Omental fat pad (tissue), 4 donors: Measurements from ENCODE around the gene CD300LB. TPM values are rescaled to one million over a fixed set of nuclear protein-coding genes. Genes with fewer than 3 reads are reported as not detected.

Experiments
- ATAC-seq: fragments of 150-250 bp; one replicate; pipeline ENCODE4 v1.9.1; 2016; ENCODE audit warnings: mild to moderate bottlenecking, moderate library complexity; ENCODE audit not compliant: low FRiP score
- DNase-seq: peaks from one replicate; pipeline ENCODE4 v3.0.0-alpha.2; 2019; ENCODE audit warnings: low spot score
- total RNA-seq, 4 donors: library from RNA; depleted of rRNA; stranded (reverse); fragments of >200 nt; gene quantifications; one replicate each; pipeline ENCODE4 v1.1.0, GENCODE V29; 2016
- TF ChIP-seq, protein P1 (sequence below), 3 donors: fragments of 450-650 bp; IDR thresholded peaks; one replicate each; pipeline ENCODE4 v1.5.1; 2016 to 2017; ENCODE audit warnings: antibody characterized with exemption in 3 of 3, mild to moderate bottlenecking in 3 of 3, moderate library complexity in 2 of 3

CD300LB gene
- total RNA-seq, 4 donors from 2014 or later = 0.63 to 14.1 (median 0.86) TPM

DNA sequence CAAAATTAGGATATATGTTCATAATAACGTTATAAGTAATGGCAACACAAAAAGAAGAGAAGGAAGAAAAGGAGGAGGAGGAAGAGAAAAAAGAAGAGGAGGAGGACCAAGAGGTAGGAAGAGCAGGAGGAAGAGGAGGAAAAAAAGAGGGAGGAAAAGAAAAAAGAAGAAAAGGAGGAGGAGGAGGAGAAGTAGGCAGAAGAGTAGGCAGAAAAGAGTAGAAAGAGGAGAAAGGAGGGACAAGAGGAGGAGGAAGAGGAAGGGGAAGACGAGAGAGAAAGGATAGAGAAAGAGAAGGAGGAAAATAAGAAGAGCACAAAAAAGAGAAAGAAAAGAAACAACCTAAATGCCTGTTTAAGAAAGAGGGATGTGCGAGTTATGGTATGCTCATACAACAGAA lies 5.6 kb upstream of the CD300LB start:
- ATAC-seq (no peak), DNase-seq (no peak)
- TF ChIP-seq, protein P1, sequence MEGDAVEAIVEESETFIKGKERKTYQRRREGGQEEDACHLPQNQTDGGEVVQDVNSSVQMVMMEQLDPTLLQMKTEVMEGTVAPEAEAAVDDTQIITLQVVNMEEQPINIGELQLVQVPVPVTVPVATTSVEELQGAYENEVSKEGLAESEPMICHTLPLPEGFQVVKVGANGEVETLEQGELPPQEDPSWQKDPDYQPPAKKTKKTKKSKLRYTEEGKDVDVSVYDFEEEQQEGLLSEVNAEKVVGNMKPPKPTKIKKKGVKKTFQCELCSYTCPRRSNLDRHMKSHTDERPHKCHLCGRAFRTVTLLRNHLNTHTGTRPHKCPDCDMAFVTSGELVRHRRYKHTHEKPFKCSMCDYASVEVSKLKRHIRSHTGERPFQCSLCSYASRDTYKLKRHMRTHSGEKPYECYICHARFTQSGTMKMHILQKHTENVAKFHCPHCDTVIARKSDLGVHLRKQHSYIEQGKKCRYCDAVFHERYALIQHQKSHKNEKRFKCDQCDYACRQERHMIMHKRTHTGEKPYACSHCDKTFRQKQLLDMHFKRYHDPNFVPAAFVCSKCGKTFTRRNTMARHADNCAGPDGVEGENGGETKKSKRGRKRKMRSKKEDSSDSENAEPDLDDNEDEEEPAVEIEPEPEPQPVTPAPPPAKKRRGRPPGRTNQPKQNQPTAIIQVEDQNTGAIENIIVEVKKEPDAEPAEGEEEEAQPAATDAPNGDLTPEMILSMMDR (IDR thresholded peaks at IDR 0.05) = no peak

DNA sequence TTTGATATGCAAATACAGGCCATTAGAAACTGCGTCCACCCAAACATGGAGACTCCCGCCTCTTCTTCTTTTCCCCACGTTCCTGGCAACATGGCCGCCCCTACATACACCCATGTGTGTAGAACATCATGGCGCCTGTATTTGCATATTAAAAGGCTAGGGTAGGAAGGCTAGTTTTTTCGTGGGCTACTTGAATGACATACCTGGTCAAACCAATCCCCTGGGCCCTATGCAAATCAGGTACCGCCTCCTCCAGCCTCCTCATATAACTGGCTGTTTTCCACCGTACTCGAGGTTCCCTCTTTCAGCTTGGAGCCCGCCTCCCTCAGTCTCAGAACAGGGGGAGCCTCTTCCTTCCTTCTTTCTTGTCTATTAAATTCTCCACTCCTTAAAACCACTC lies 840 bp upstream of the CD300LB start:
- no peak for DNase-seq
- TF ChIP-seq, protein P1 (IDR thresholded peaks at IDR 0.05) = no peak
- ATAC-seq = peak; percentile 25

DNA sequence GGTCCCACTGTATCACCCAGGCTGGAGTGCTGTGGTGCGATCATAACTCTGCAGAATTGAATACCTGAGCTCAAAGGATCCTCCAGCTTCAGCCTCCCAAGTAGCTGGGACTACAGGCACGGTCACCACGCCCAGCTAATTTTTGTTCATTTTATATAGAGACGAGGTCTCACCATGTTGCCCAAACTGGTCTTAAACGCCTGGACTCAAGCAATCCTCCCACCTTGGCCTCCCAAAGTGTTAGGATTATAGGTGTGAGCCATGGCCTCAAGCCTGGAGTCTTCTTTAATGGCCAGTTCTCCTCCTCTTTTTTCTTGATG lies 484 bp downstream of the CD300LB start:
- TF ChIP-seq, protein P1 (IDR thresholded peaks at IDR 0.05) = no peak
- ATAC-seq (no peak), DNase-seq (no peak)

DNA sequence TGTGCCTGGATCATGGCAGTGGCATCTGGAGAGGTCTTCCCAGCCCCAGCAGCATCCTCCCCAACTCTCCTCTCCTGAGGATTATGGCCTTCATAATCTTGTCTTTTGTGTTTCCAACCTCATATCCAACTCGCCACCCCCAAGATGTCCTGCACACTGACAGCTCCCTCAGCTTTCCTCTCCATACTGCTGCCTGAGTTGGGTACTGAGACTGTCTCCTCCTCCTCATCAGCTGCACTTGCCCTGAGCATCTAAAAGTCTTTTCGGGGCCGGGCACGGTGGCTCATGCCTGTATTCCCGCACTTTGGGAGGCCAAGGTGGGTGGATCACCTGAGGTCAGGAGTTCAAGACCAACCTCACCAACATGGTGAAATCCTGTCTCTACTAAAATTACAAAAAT lies 2.0 kb downstream of the CD300LB start:
- TF ChIP-seq, protein P1 (IDR thresholded peaks at IDR 0.05) = no peak
- DNase-seq = no peak
- ATAC-seq = no peak

DNA sequence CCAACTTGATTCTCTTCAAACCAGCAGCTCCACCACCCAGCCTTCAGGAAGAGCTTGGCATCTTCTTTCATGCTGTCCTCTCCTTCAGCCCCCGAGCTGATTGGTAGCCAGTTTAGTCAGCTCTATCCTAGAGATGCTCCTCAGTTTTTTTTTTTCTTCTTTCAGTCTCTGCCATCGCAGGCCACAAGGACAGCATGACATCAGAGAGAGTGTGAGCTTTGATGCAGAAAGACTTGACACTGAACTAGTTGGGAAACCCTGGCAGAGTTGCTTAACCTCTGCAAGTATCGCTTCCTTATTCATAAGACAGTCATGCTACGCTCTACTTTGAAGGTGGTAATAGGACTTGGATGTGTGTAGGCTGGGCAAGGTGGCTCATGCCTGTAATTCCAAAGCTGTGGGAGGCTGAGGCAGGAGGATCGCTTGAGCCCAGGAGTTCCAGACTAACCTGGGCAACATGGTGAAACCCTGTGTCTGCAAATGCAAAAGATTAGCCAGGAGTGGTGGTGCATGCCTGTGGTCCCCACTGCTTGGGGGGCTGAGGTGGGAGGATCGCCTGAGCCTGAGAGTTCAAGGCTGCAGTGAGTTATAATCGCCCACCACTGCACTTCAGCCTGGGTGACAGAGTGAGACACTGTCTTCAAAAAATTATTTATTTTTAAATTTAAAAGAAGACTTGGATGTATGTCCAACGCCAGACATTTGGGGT lies 2.6 kb downstream of the CD300LB start:
- ATAC-seq = peak; percentile 18
- TF ChIP-seq, protein P1 (IDR thresholded peaks at IDR 0.05) = no peak
- peak; percentile 22 for DNase-seq

DNA sequence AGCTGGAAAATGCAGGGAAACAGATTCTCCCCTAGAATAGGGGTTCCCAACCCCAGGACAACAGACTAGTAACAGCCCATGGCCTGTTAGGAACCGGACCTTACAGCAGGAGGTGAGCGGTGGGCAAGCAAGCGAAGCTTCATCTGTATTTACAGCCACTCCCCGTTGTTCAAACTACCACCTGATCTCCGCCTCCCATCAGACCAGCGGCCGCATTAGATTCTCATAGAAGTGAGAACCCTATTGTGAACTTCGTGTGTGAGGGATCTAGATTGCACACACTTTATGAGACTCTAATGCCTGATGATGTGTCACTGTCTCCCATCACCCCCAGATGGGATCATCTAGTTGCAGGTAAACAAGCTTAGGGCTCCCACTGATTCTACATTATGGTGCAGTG lies 3.5 kb downstream of the CD300LB start:
- no peak for ATAC-seq
- peak; percentile 20 for DNase-seq
- TF ChIP-seq, protein P1 (IDR thresholded peaks at IDR 0.05) = no peak

DNA sequence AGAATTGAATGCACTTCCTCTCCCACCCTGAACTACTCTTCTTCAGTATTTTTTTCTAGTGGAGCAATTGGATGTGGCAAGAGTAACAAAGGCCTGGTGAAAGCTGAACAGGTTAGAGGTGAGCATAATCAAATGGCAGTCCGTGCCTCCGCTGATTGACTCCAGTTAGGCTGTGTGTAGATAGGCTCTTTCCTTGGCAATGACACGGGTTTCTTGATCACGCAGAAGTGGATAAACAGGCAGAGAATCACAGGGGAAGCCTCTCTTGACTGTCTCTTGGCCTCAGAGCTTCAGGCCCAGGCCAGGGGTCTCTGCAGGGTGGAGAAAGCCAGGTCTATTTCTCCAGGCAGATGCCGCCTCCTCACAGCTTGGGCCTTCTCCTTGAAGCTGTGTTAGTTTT lies 4.2 kb downstream of the CD300LB start:
- TF ChIP-seq, protein P1 (IDR thresholded peaks at IDR 0.05) = no peak
- no peak for DNase-seq
- no peak for ATAC-seq
